ENCODE measurements around the gene CAPNS1.
A peak's percentile ranks its signal among the peaks of the same experiment; 100 is the strongest.

DNA sequence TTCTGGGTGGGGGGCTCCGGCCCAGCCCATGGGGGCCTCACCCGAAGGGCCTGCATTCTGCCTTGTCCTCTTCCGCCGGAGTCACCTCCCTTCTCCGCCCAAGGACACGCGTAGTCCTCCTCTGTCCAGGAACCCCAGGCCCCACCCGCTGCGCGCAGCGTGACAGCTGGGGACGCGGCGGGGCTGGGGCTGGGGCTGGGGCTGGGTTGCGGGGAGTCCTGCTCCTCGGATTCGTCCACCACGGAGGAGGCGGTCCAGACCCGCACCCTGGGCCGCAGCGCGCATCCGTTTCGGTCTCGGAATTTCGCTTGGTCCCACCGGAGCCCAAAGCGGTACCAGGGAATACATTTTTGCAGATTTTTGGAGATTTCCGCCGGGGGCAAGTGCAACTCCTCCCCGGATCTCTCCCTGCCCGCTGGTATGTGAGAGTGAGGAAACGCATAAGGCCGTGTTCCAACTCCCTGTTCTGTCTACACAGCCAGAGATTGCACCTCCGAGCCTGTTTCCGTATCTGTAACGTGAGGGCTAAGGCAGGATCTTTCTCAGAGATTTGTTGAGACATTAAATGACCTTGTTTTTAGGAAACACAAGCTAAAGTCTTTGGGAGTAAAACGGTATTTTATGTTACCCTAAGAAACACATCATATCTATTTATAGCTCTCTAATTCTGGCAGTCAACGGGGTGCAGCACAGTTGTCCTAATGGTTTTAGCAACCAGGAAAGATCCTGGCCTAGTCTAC lies 12.7 kb downstream of the CAPNS1 start, which contains the start of gene COX7A1:
- peak in 1 of 4 donors; percentile 27 for TF ChIP-seq POLR2A (IDR thresholded peaks at IDR 0.05)
- TF ChIP-seq, protein P1, sequence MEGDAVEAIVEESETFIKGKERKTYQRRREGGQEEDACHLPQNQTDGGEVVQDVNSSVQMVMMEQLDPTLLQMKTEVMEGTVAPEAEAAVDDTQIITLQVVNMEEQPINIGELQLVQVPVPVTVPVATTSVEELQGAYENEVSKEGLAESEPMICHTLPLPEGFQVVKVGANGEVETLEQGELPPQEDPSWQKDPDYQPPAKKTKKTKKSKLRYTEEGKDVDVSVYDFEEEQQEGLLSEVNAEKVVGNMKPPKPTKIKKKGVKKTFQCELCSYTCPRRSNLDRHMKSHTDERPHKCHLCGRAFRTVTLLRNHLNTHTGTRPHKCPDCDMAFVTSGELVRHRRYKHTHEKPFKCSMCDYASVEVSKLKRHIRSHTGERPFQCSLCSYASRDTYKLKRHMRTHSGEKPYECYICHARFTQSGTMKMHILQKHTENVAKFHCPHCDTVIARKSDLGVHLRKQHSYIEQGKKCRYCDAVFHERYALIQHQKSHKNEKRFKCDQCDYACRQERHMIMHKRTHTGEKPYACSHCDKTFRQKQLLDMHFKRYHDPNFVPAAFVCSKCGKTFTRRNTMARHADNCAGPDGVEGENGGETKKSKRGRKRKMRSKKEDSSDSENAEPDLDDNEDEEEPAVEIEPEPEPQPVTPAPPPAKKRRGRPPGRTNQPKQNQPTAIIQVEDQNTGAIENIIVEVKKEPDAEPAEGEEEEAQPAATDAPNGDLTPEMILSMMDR (IDR thresholded peaks at IDR 0.05), result no peak
